IPS-18a (cell line): ENCODE measurements around the gene SIT1.

Experiments
- H3K27ac ChIP-seq: one replicate; pipeline ENCODE4 v1.5.1; 2013; ENCODE audit warnings: low read length
- H3K27me3 ChIP-seq: one replicate; pipeline ENCODE4 v1.6.1; 2013; ENCODE audit warnings: mild to moderate bottlenecking, low read length; ENCODE audit not compliant: control insufficient read depth, insufficient read depth
- H3K36me3 ChIP-seq: one replicate; pipeline ENCODE4 v1.6.1; 2013; ENCODE audit warnings: low read depth, low read length; ENCODE audit not compliant: control insufficient read depth
- H3K4me1 ChIP-seq: one replicate; pipeline ENCODE4 v1.6.1; 2013; ENCODE audit warnings: low read depth, low read length; ENCODE audit not compliant: control insufficient read depth
- H3K4me3 ChIP-seq: one replicate; pipeline ENCODE4 v1.5.1; 2013; ENCODE audit warnings: low read length
- H3K9ac ChIP-seq: one replicate; pipeline ENCODE4 v1.6.1; 2013; ENCODE audit warnings: mild to moderate bottlenecking, low read length, moderate library complexity
- H3K9me3 ChIP-seq: one replicate; pipeline ENCODE4 v1.6.1; 2013; ENCODE audit warnings: low read depth, low read length; ENCODE audit not compliant: control insufficient read depth

Gene SIT1

GRCh38 chr9:35650341-35651158, at the start of gene SIT1:
TSS of gene SIT1 (minus strand) at chr9:35650931. CDS start at chr9:35650853, 78 bp downstream.
- no peaks in the 10 kb centered on the region for H3K9me3 ChIP-seq
- H3K36me3 ChIP-seq = no peaks in the 10 kb centered on the region
- no peak within 1 kb of the TSS for H3K27ac ChIP-seq
- H3K4me3 ChIP-seq = peak within 1 kb of the TSS; percentile 31
- peaks cover 19% of the 10 kb centered on the region for H3K4me1 ChIP-seq
- no peak within 1 kb of the TSS for H3K9ac ChIP-seq
- H3K27me3 ChIP-seq = peaks cover 4% of the 10 kb centered on the region

GRCh38 chr9:35700031-35700430, 49.3 kb upstream of the SIT1 start:
- H3K4me3 ChIP-seq = no peak overlapping the region
- no peaks in the 10 kb centered on the region for H3K4me1 ChIP-seq
- H3K9me3 ChIP-seq = no peaks in the 10 kb centered on the region
- H3K27ac ChIP-seq = no peak overlapping the region
- peaks cover 81% of the 10 kb centered on the region for H3K36me3 ChIP-seq
- H3K9ac ChIP-seq = no peak overlapping the region
- H3K27me3 ChIP-seq = no peaks in the 10 kb centered on the region

- Histone ChIP-seq H3K27ac (no peak overlapping the region), H3K4me1 (no peaks in the 10 kb centered on the region), H3K36me3 (peaks cover 63% of the 10 kb centered on the region), H3K9ac (no peak overlapping the region), H3K27me3 (no peaks in the 10 kb centered on the region), H3K9me3 (no peaks in the 10 kb centered on the region), H3K4me3 (no peak overlapping the region)
These were observed 47.5 kb upstream of the SIT1 start for GRCh38 chr9:35698231-35698630.

- Histone ChIP-seq H3K9ac (no peak overlapping the region), H3K27me3 (no peaks in the 10 kb centered on the region), H3K4me1 (no peaks in the 10 kb centered on the region), H3K4me3 (no peak overlapping the region), H3K36me3 (peaks cover 55% of the 10 kb centered on the region), H3K27ac (no peak overlapping the region), H3K9me3 (no peaks in the 10 kb centered on the region)
These were observed 46.8 kb upstream of the SIT1 start for GRCh38 chr9:35697486-35697885.

GRCh38 chr9:35696520-35697215, 45.9 kb upstream of the SIT1 start:
- Histone ChIP-seq H3K36me3 (peaks cover 49% of the 10 kb centered on the region), H3K4me1 (no peaks in the 10 kb centered on the region), H3K27me3 (no peaks in the 10 kb centered on the region), H3K4me3 (no peak overlapping the region), H3K9ac (no peak overlapping the region), H3K9me3 (no peaks in the 10 kb centered on the region), H3K27ac (no peak overlapping the region)

GRCh38 chr9:35695943-35696401, 45.2 kb upstream of the SIT1 start:
- no peak overlapping the region for H3K9ac ChIP-seq
- no peaks in the 10 kb centered on the region for H3K9me3 ChIP-seq
- no peak overlapping the region for H3K27ac ChIP-seq
- no peak overlapping the region for H3K4me3 ChIP-seq
- no peaks in the 10 kb centered on the region for H3K4me1 ChIP-seq
- H3K27me3 ChIP-seq = no peaks in the 10 kb centered on the region
- H3K36me3 ChIP-seq = peaks cover 42% of the 10 kb centered on the region

- Histone ChIP-seq H3K27me3 (no peaks in the 10 kb centered on the region), H3K4me3 (peak overlapping the region; percentile 76), H3K4me1 (peaks cover 4% of the 10 kb centered on the region), H3K36me3 (peaks cover 8% of the 10 kb centered on the region), H3K9me3 (no peaks in the 10 kb centered on the region), H3K27ac (no peak overlapping the region), H3K9ac (no peak overlapping the region)
These were observed 41.1 kb upstream of the SIT1 start for GRCh38 chr9:35691757-35692301.

GRCh38 chr9:35691334-35691650, 40.6 kb upstream of the SIT1 start:
- H3K4me3 ChIP-seq = peak overlapping the region; percentile 76
- H3K27me3 ChIP-seq = no peaks in the 10 kb centered on the region
- H3K9me3 ChIP-seq = no peaks in the 10 kb centered on the region
- no peak overlapping the region for H3K27ac ChIP-seq
- peaks cover 12% of the 10 kb centered on the region for H3K36me3 ChIP-seq
- peaks cover 4% of the 10 kb centered on the region for H3K4me1 ChIP-seq
- H3K9ac ChIP-seq = peak overlapping the region; percentile 79

GRCh38 chr9:35690614-35691333, 40.0 kb upstream of the SIT1 start:
- H3K9me3 ChIP-seq = no peaks in the 10 kb centered on the region
- H3K4me1 ChIP-seq = peaks cover 4% of the 10 kb centered on the region
- H3K27ac ChIP-seq = no peak overlapping the region
- peak overlapping the region; percentile 76 for H3K4me3 ChIP-seq
- no peaks in the 10 kb centered on the region for H3K27me3 ChIP-seq
- H3K9ac ChIP-seq = peak overlapping the region; percentile 79
- H3K36me3 ChIP-seq = peaks cover 14% of the 10 kb centered on the region

- H3K36me3 ChIP-seq = peaks cover 17% of the 10 kb centered on the region
- no peaks in the 10 kb centered on the region for H3K9me3 ChIP-seq
- peaks cover 4% of the 10 kb centered on the region for H3K4me1 ChIP-seq
- no peak overlapping the region for H3K27ac ChIP-seq
- H3K27me3 ChIP-seq = no peaks in the 10 kb centered on the region
- H3K9ac ChIP-seq = peak overlapping the region; percentile 79
- peak overlapping the region; percentile 76 for H3K4me3 ChIP-seq
These were observed 39.5 kb upstream of the SIT1 start for GRCh38 chr9:35690294-35690613.

GRCh38 chr9:35689542-35690293, 39.0 kb upstream of the SIT1 start, which contains the start of gene TPM2:
TSS of gene TPM2 (minus strand) at chr9:35689925. CDS start at chr9:35689817, 108 bp downstream.
- Histone ChIP-seq H3K4me3 (peak within 1 kb of the TSS; percentile 76), H3K4me1 (peaks cover 4% of the 10 kb centered on the region), H3K27me3 (no peaks in the 10 kb centered on the region), H3K9me3 (no peaks in the 10 kb centered on the region), H3K9ac (peak within 1 kb of the TSS; percentile 79), H3K27ac (no peak within 1 kb of the TSS), H3K36me3 (peaks cover 22% of the 10 kb centered on the region)
